BLaER1 treated with 17β-estradiol and CSF1 and Interleukin-3, amounts not matched to agents 10 nM and 100 nM (cell line): Measurements from ENCODE around the gene GBF1.

Experiments used
- H3K27ac ChIP-seq, 11 experiments: shearing (Covaris generic); formaldehyde crosslinking; 2 replicates each; pipeline ENCODE4 v1.8.1; 2022
- H3K27me3 ChIP-seq, 11 experiments: shearing (Covaris generic); formaldehyde crosslinking; 2 replicates each; pipeline ENCODE4 v1.8.1; 2022
- H3K36me3 ChIP-seq, 11 experiments: shearing (Covaris generic); formaldehyde crosslinking; 2 replicates each; pipeline ENCODE4 v1.8.1; 2022
- H3K4me1 ChIP-seq, 10 experiments: shearing (Covaris generic); formaldehyde crosslinking; 2 replicates each; pipeline ENCODE4 v1.8.1; 2022
- H3K4me2 ChIP-seq, 11 experiments: shearing (Covaris generic); formaldehyde crosslinking; 2 replicates each; pipeline ENCODE4 v1.8.1; 2022
- H3K4me3 ChIP-seq, 10 experiments: shearing (Covaris generic); formaldehyde crosslinking; 2 replicates each; pipeline ENCODE4 v1.8.1; 2022
- H3K9ac ChIP-seq, 11 experiments: shearing (Covaris generic); formaldehyde crosslinking; 2 replicates each; pipeline ENCODE4 v1.8.1; 2022
- H3K9me3 ChIP-seq, 11 experiments: shearing (Covaris generic); formaldehyde crosslinking; replicated peaks in 1 of 11; 2 replicates each; pipeline ENCODE4 v1.8.1; 2022
- H4K20me1 ChIP-seq, 11 experiments: shearing (Covaris generic); formaldehyde crosslinking; 2 replicates each; pipeline ENCODE4 v1.8.1; 2022
- Cebpa-rat ChIP-seq, 11 experiments: shearing (Covaris generic); IDR thresholded peaks; 2 replicates each; pipeline ENCODE4 v1.8.1; 2022

Gene GBF1

GRCh38 chr10:102420181-102420713 lies 174.9 kb downstream of the GBF1 start:
- Histone ChIP-seq H3K4me3 (peak overlapping the region; percentile 81 to 98 (median 88)), H4K20me1 (peaks cover 5 to 37% (median 22%) of the 10 kb centered on the region in 11 experiments; a peak in 15 of 22 replicates), H3K4me2 (peak overlapping the region; percentile 92 to 100 (median 99)), H3K4me1 (peaks cover 33 to 44% (median 36%) of the 10 kb centered on the region in 10 experiments), H3K9me3 (no peaks in the 10 kb centered on the region), H3K27ac (peak overlapping the region; percentile 72 to 86 (median 79)), H3K27me3 (peaks cover 24 to 46% (median 43%) of the 10 kb centered on the region in 11 experiments), H3K36me3 (peaks cover 18 to 24% (median 22%) of the 10 kb centered on the region in 11 experiments), H3K9ac (peak overlapping the region; percentile 79 to 91 (median 85))
- no peak for TF ChIP-seq Cebpa-rat (IDR thresholded peaks at IDR 0.05)

- peaks cover 18 to 29% (median 25%) of the 10 kb centered on the region in 11 experiments for H3K36me3 ChIP-seq
- H3K4me1 ChIP-seq, result peaks cover 33 to 44% (median 37%) of the 10 kb centered on the region in 10 experiments
- peak within 1 kb of the TSS; percentile 96 to 100 (median 99) for H3K4me2 ChIP-seq
- peak within 1 kb of the TSS; percentile 72 to 86 (median 79) for H3K27ac ChIP-seq
- peaks cover 5 to 41% (median 26%) of the 10 kb centered on the region in 11 experiments; a peak in 16 of 22 replicates for H4K20me1 ChIP-seq
- peaks cover 24 to 39% (median 37%) of the 10 kb centered on the region in 11 experiments for H3K27me3 ChIP-seq
- TF ChIP-seq Cebpa-rat (IDR thresholded peaks at IDR 0.05), result no peak
- H3K9ac ChIP-seq, result peak within 1 kb of the TSS; percentile 79 to 91 (median 85)
- H3K4me3 ChIP-seq, result peak within 1 kb of the TSS; percentile 81 to 98 (median 88)
- H3K9me3 ChIP-seq, result no peaks in the 10 kb centered on the region
Measured at GRCh38 chr10:102420714-102421506, 175.6 kb downstream of the GBF1 start, which contains the start of gene FBXL15. FBXL15 (plus strand) TSS chr10:102420836; CDS start chr10:102421130, 294 bp downstream.

- no peaks in the 10 kb centered on the region for H3K9me3 ChIP-seq
- H4K20me1 ChIP-seq, result peaks cover 9 to 46% (median 29%) of the 10 kb centered on the region in 11 experiments; a peak in 17 of 22 replicates
- peaks cover 33 to 47% (median 37%) of the 10 kb centered on the region in 10 experiments for H3K4me1 ChIP-seq
- H3K36me3 ChIP-seq, result peaks cover 18 to 34% (median 30%) of the 10 kb centered on the region in 11 experiments
- TF ChIP-seq Cebpa-rat (IDR thresholded peaks at IDR 0.05), result no peak
- H3K9ac ChIP-seq, result peak overlapping the region; percentile 79 to 91 (median 85)
- H3K4me3 ChIP-seq, result peak overlapping the region; percentile 81 to 98 (median 88)
- H3K27me3 ChIP-seq, result peaks cover 24 to 34% (median 32%) of the 10 kb centered on the region in 11 experiments
- H3K27ac ChIP-seq, result peak overlapping the region; percentile 72 to 86 (median 79)
- peak overlapping the region; percentile 95 to 100 (median 99) for H3K4me2 ChIP-seq
Measured at GRCh38 chr10:102421507-102421756, 176.1 kb downstream of the GBF1 start.

GRCh38 chr10:102421757-102422512 lies 176.6 kb downstream of the GBF1 start:
- Histone ChIP-seq H3K27me3 (peaks cover 24 to 29% (median 28%) of the 10 kb centered on the region in 11 experiments), H3K4me3 (peak overlapping the region; percentile 81 to 98 (median 88)), H3K4me2 (peak overlapping the region; percentile 95 to 100 (median 99)), H3K27ac (peak overlapping the region; percentile 72 to 86 (median 79)), H3K9ac (peak overlapping the region; percentile 79 to 91 (median 85)), H4K20me1 (peaks cover 9 to 51% (median 30%) of the 10 kb centered on the region in 11 experiments; a peak in 17 of 22 replicates), H3K4me1 (peaks cover 33 to 51% (median 37%) of the 10 kb centered on the region in 10 experiments), H3K9me3 (no peaks in the 10 kb centered on the region), H3K36me3 (peaks cover 18 to 39% (median 30%) of the 10 kb centered on the region in 11 experiments)
- no peak for TF ChIP-seq Cebpa-rat (IDR thresholded peaks at IDR 0.05)

GRCh38 chr10:102422545-102423129 lies 177.3 kb downstream of the GBF1 start:
- Histone ChIP-seq H4K20me1 (peaks cover 9 to 52% (median 37%) of the 10 kb centered on the region in 11 experiments; a peak in 17 of 22 replicates), H3K4me1 (peaks cover 33 to 49% (median 37%) of the 10 kb centered on the region in 10 experiments), H3K9ac (peak overlapping the region; percentile 79 to 91 (median 85)), H3K9me3 (no peaks in the 10 kb centered on the region), H3K27ac (peak overlapping the region; percentile 72 to 86 (median 79)), H3K36me3 (peaks cover 18 to 46% (median 31%) of the 10 kb centered on the region in 11 experiments), H3K4me2 (peak overlapping the region; percentile 95 to 100 (median 99)), H3K4me3 (peak overlapping the region; percentile 81 to 98 (median 88)), H3K27me3 (peaks cover 18 to 22% (median 21%) of the 10 kb centered on the region in 11 experiments)
- TF ChIP-seq Cebpa-rat (IDR thresholded peaks at IDR 0.05), result no peak

GRCh38 chr10:102423372-102423968 lies 178.1 kb downstream of the GBF1 start:
- Histone ChIP-seq H3K27me3 (peaks cover 10 to 14% (median 12%) of the 10 kb centered on the region in 11 experiments), H3K9ac (peak overlapping the region; percentile 5 to 91 (median 85); a peak in 19 of 22 replicates), H4K20me1 (peaks cover 9 to 52% (median 38%) of the 10 kb centered on the region in 11 experiments; a peak in 17 of 22 replicates), H3K4me3 (peak overlapping the region in 8 of 10 experiments; percentile 81 to 98 (median 84); a peak in 12 of 20 replicates), H3K36me3 (peaks cover 18 to 53% (median 31%) of the 10 kb centered on the region in 11 experiments), H3K9me3 (no peaks in the 10 kb centered on the region), H3K4me1 (peaks cover 33 to 49% (median 37%) of the 10 kb centered on the region in 10 experiments), H3K4me2 (peak overlapping the region; percentile 95 to 100 (median 99)), H3K27ac (peak overlapping the region in 2 of 11 experiments; percentile 78 to 81; a peak in 1 of 22 replicates)
- no peak for TF ChIP-seq Cebpa-rat (IDR thresholded peaks at IDR 0.05)

GRCh38 chr10:102424145-102424544 lies 178.8 kb downstream of the GBF1 start:
- H3K4me1 ChIP-seq, result peaks cover 30 to 46% (median 34%) of the 10 kb centered on the region in 10 experiments
- H3K36me3 ChIP-seq, result peaks cover 19 to 54% (median 32%) of the 10 kb centered on the region in 11 experiments
- no peak for TF ChIP-seq Cebpa-rat (IDR thresholded peaks at IDR 0.05)

More at GRCh38 chr10:102424145-102424544, 178.8 kb downstream of the GBF1 start:
- Histone ChIP-seq H3K4me3 (no peak overlapping the region), H3K9me3 (no peaks in the 10 kb centered on the region), H4K20me1 (peaks cover 9 to 52% (median 38%) of the 10 kb centered on the region in 11 experiments; a peak in 17 of 22 replicates), H3K9ac (peak overlapping the region in 6 of 11 experiments; percentile 11 to 90 (median 47); a peak in 5 of 22 replicates), H3K4me2 (peak overlapping the region in 3 of 11 experiments; percentile 95 to 99 (median 96); a peak in 3 of 22 replicates), H3K27me3 (peaks cover 4 to 7% (median 6%) of the 10 kb centered on the region in 11 experiments), H3K27ac (no peak overlapping the region)
